Osteoblast (primary cell): ENCODE measurements around the gene SPRR4. TPM values are rescaled to one million over a fixed set of nuclear protein-coding genes. Genes with fewer than 3 reads are reported as not detected.

ENCODE experiments used
- DNase-seq: peaks from one replicate; pipeline ENCODE4 v3.0.0; 2011; ENCODE audit warnings: low spot score, mixed read lengths; ENCODE audit not compliant: insufficient read length; ENCODE audit errors: missing footprints
- H2AFZ ChIP-seq: 2 replicates; pipeline ENCODE4 v1.6.0; 2011; ENCODE audit warnings: mild to moderate bottlenecking, low read length
- H3K27ac ChIP-seq: 2 replicates; pipeline ENCODE4 v1.5.1; 2011; ENCODE audit warnings: mild to moderate bottlenecking, low read depth, low read length, moderate library complexity
- H3K27me3 ChIP-seq: 2 replicates; pipeline ENCODE4 v1.6.0; 2012; ENCODE audit warnings: mild to moderate bottlenecking, control low read depth, inconsistent platforms, low read length, moderate library complexity; ENCODE audit not compliant: insufficient read depth
- H3K36me3 ChIP-seq: 2 replicates; pipeline ENCODE4 v1.5.1; 2011; ENCODE audit warnings: mild to moderate bottlenecking, low read length, control low read depth, moderate library complexity; ENCODE audit not compliant: insufficient read depth
- H3K4me1 ChIP-seq: 2 replicates; pipeline ENCODE4 v1.5.1; 2011; ENCODE audit warnings: mild to moderate bottlenecking, low read length, control low read depth, moderate library complexity; ENCODE audit not compliant: insufficient read depth
- H3K4me2 ChIP-seq: 2 replicates; pipeline ENCODE4 v1.6.0; 2011; ENCODE audit warnings: mild to moderate bottlenecking, low read length; ENCODE audit not compliant: insufficient read depth
- H3K4me3 ChIP-seq: fragments of 200-600 bp; sonication (generic); 3 replicates; pipeline ENCODE4 v1.5.1; 2012; ENCODE audit warnings: mild to moderate bottlenecking, low read length, inconsistent platforms; ENCODE audit not compliant: insufficient read depth
- H3K79me2 ChIP-seq: 2 replicates; pipeline ENCODE4 v1.6.0; 2012; ENCODE audit warnings: mild to moderate bottlenecking, low read length, control low read depth, inconsistent platforms; ENCODE audit not compliant: insufficient read depth
- H3K9me3 ChIP-seq: 2 replicates; pipeline ENCODE4 v1.5.1; 2011; ENCODE audit warnings: low read depth, low read length, control low read depth
- H4K20me1 ChIP-seq: 2 replicates; pipeline ENCODE4 v1.6.0; 2012; ENCODE audit warnings: mild to moderate bottlenecking, low read length, control low read depth; ENCODE audit not compliant: insufficient read depth
- CTCF ChIP-seq: IDR thresholded peaks from 2 replicates; pipeline ENCODE4 v1.5.1; 2011; ENCODE audit warnings: mild to moderate bottlenecking, low read depth, low read length, moderate library complexity; ENCODE audit errors: extremely low read depth
- total RNA-seq: library from RNA; depleted of rRNA; stranded (reverse); fragments of >200 nt; gene quantifications from 2 replicates; pipeline ENCODE4 v1.2.3, GENCODE V29; 2012

The SPRR4 gene
- total RNA-seq, 1 donor, result not detected

- H3K4me2 ChIP-seq, result no peak within 1 kb of the TSS
- no peaks in the 10 kb centered on the region for H3K79me2 ChIP-seq
- no peaks in the 10 kb centered on the region for H3K9me3 ChIP-seq
- no peaks in the 10 kb centered on the region for H3K4me1 ChIP-seq
- no peaks in the 10 kb centered on the region for H3K36me3 ChIP-seq
- DNase-seq, result peak; percentile 31
- H2AFZ ChIP-seq, result no peak within 1 kb of the TSS
- no peak within 1 kb of the TSS for H3K4me3 ChIP-seq
- no peak for TF ChIP-seq CTCF
- no peak within 1 kb of the TSS for H3K27ac ChIP-seq
- H4K20me1 ChIP-seq, result no peaks in the 10 kb centered on the region
- H3K27me3 ChIP-seq, result no peaks in the 10 kb centered on the region
Observed at GRCh38 chr1:152983743-152984142, 13.3 kb downstream of the SPRR4 start, which contains the start of gene SPRR1A. Gene SPRR1A (plus strand): TSS chr1:152984081. CDS start chr1:152985231, 1,150 bp downstream.

- Histone ChIP-seq H3K4me2 (no peak overlapping the region), H3K36me3 (no peaks in the 10 kb centered on the region), H3K9me3 (no peaks in the 10 kb centered on the region), H2AFZ (no peak overlapping the region), H3K27me3 (no peaks in the 10 kb centered on the region), H3K4me3 (no peak overlapping the region), H4K20me1 (no peaks in the 10 kb centered on the region), H3K4me1 (no peaks in the 10 kb centered on the region), H3K27ac (no peak overlapping the region), H3K79me2 (no peaks in the 10 kb centered on the region)
- no peak for TF ChIP-seq CTCF
- no peak for DNase-seq
Observed at GRCh38 chr1:152986578-152986977, 16.1 kb downstream of the SPRR4 start.

DNA sequence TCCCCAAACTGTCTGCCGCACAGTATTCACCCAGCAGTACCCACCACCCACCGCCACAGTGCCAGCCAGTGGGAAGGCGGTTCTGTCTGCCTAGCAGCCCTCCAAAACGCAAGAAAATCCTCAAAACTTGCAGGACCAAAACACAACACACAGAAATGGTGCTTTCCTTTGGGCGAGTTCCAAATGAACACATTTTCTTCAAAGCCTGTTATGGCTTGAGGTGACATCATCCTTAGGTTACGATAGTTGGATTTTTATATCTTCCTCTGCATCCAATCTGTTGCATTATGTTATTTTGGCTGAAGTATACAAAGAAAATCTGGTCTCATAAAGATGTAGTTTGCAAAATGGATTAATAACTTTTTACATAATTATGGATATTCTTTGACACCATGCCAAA lies 22.7 kb downstream of the SPRR4 start:
- no peaks in the 10 kb centered on the region for H3K4me1 ChIP-seq
- no peaks in the 10 kb centered on the region for H4K20me1 ChIP-seq
- H3K36me3 ChIP-seq, result no peaks in the 10 kb centered on the region
- H3K4me2 ChIP-seq, result no peak overlapping the region
- TF ChIP-seq CTCF, result no peak
- no peak overlapping the region for H3K27ac ChIP-seq
- no peak overlapping the region for H2AFZ ChIP-seq
- H3K27me3 ChIP-seq, result no peaks in the 10 kb centered on the region
- peak; percentile 26 for DNase-seq
- H3K9me3 ChIP-seq, result no peaks in the 10 kb centered on the region
- no peaks in the 10 kb centered on the region for H3K79me2 ChIP-seq
- H3K4me3 ChIP-seq, result no peak overlapping the region

- Histone ChIP-seq H3K4me3 (no peak overlapping the region), H3K36me3 (no peaks in the 10 kb centered on the region), H3K4me1 (no peaks in the 10 kb centered on the region), H4K20me1 (no peaks in the 10 kb centered on the region), H3K9me3 (no peaks in the 10 kb centered on the region), H3K27me3 (no peaks in the 10 kb centered on the region), H3K4me2 (no peak overlapping the region), H2AFZ (no peak overlapping the region), H3K27ac (no peak overlapping the region), H3K79me2 (no peaks in the 10 kb centered on the region)
- no peak for TF ChIP-seq CTCF
- DNase-seq, result peak; percentile 44
Observed at GRCh38 chr1:152995842-152996241, 25.4 kb downstream of the SPRR4 start.
